Transverse colon (tissue), 3 donors: ENCODE measurements around the gene ITGA1.

ENCODE experiments used
- EP300 ChIP-seq: sonication (generic); formaldehyde crosslinking; IDR thresholded peaks from one replicate; pipeline ENCODE4 v1.6.1; 2017; ENCODE audit warnings: antibody characterized with exemption, low read depth
- TF ChIP-seq, protein P1 (sequence below), 5 experiments: fragments of 200-600 bp in 3 of 5; fragments of 450-650 bp in 2 of 5; sonication (generic) in 3 of 5; IDR thresholded peaks; 1 replicate in 2 of 5; 2 replicates in 3 of 5; pipeline ENCODE4 v1.5.1; 2016 to 2017; ENCODE audit warnings: antibody characterized with exemption in 5 of 5, inconsistent platforms in 3 of 5, mild to moderate bottlenecking in 2 of 5, moderate library complexity in 1 of 5

GRCh38 chr5:52995095-52995494 is 207.4 kb downstream of the ITGA1 start:
- TF ChIP-seq, protein P1, sequence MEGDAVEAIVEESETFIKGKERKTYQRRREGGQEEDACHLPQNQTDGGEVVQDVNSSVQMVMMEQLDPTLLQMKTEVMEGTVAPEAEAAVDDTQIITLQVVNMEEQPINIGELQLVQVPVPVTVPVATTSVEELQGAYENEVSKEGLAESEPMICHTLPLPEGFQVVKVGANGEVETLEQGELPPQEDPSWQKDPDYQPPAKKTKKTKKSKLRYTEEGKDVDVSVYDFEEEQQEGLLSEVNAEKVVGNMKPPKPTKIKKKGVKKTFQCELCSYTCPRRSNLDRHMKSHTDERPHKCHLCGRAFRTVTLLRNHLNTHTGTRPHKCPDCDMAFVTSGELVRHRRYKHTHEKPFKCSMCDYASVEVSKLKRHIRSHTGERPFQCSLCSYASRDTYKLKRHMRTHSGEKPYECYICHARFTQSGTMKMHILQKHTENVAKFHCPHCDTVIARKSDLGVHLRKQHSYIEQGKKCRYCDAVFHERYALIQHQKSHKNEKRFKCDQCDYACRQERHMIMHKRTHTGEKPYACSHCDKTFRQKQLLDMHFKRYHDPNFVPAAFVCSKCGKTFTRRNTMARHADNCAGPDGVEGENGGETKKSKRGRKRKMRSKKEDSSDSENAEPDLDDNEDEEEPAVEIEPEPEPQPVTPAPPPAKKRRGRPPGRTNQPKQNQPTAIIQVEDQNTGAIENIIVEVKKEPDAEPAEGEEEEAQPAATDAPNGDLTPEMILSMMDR (IDR thresholded peaks at IDR 0.05): no peak
- TF ChIP-seq EP300: no peak
